NB4 (cell line): Measurements from ENCODE around the gene CST1.

Experiments used
- MYC ChIP-seq: IDR thresholded peaks from 2 replicates; pipeline ENCODE4 v1.6.1; 2011; ENCODE audit warnings: low read depth, low read length
- POLR2A ChIP-seq: IDR thresholded peaks from 2 replicates; pipeline ENCODE4 v1.6.1; 2011; ENCODE audit warnings: mild to moderate bottlenecking; ENCODE audit not compliant: insufficient read length; ENCODE audit errors: extremely low read depth
- TF ChIP-seq, protein P1 (sequence below): IDR thresholded peaks from one replicate; pipeline ENCODE4 v1.5.1; 2012; ENCODE audit warnings: low read depth, low read length

DNA sequence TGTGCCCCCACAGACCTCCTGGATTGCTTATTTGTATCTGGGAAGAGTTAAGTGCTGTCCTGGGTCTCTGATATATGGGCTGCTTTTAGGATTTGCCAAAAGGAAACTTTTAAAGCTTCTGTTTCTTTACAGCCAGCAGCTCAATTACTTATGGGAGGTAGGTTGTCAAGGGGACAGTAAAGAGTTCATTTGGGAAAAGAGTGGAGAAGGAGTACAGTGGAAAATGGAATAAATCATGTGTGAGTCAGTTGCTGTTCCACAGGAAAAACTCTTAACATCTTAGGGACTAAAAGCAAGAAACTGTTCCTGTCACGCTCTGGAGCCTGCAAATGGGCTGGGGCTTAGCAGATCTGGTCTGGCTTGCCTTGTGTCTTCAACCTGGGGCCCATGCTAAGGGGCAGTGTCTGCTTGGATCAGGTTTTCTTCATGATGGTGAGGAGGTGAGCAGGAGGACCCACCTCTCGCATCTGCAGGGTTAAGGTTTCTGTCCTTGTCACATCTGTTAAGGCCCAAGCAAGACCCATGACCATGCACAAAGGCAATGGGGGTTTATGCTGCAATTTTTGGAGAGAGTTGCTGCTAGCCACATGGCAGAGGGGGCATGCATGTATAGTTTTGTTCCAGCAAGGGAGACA lies 8.7 kb upstream of the CST1 start:
- TF ChIP-seq, protein P1, sequence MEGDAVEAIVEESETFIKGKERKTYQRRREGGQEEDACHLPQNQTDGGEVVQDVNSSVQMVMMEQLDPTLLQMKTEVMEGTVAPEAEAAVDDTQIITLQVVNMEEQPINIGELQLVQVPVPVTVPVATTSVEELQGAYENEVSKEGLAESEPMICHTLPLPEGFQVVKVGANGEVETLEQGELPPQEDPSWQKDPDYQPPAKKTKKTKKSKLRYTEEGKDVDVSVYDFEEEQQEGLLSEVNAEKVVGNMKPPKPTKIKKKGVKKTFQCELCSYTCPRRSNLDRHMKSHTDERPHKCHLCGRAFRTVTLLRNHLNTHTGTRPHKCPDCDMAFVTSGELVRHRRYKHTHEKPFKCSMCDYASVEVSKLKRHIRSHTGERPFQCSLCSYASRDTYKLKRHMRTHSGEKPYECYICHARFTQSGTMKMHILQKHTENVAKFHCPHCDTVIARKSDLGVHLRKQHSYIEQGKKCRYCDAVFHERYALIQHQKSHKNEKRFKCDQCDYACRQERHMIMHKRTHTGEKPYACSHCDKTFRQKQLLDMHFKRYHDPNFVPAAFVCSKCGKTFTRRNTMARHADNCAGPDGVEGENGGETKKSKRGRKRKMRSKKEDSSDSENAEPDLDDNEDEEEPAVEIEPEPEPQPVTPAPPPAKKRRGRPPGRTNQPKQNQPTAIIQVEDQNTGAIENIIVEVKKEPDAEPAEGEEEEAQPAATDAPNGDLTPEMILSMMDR: no peak
- no peak for TF ChIP-seq POLR2A
- TF ChIP-seq MYC: no peak
